Measurements from ENCODE around the gene PRCC. TPM values are rescaled to one million over a fixed set of nuclear protein-coding genes. Genes with fewer than 3 reads are reported as not detected.

The PRCC gene, protein sequence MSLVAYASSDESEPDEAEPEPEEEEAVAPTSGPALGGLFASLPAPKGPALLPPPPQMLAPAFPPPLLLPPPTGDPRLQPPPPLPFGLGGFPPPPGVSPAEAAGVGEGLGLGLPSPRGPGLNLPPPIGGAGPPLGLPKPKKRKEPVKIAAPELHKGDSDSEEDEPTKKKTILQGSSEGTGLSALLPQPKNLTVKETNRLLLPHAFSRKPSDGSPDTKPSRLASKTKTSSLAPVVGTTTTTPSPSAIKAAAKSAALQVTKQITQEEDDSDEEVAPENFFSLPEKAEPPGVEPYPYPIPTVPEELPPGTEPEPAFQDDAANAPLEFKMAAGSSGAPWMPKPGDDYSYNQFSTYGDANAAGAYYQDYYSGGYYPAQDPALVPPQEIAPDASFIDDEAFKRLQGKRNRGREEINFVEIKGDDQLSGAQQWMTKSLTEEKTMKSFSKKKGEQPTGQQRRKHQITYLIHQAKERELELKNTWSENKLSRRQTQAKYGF
- 71.5 and 86.6 TPM in 2 replicates for total RNA-seq (2014; rRNA removed; shearing (Covaris generic))

DNA sequence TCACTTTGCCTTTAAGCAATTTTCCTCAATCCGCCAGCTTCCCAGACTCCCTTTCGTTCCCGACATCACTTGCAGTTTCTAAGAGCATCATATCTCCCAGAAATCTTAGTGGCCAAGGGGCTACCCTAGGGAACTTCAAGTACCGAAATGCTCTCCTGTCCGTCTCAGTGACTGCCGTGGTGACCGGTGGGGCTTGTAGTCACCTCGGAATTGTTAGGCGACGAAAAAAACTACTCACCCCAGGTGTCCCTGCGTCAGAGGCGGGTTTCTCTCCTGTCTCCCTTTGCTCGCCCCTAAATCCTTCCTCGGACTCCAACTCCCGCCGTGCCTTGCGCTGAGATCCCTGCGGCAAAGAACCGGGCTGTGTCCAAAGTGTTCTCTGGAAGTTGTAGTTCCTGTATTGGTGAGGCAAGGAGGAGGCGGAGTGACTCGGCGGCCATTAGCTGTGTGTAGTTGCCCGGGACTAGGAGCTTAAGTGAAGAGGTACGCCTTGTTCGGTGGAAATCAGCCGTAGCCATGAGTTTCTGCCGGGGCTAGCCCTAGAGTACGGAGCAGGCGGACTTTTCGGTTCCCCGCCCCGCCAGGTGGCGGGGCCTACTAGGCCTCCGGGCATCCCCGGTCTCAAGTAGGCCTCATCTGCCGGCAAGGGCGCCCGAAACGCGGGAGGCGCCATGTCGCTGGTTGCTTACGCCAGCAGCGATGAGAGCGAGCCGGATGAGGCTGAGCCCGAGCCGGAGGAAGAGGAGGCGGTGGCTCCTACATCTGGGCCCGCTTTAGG, at the start of gene PRCC:
Gene PRCC, plus strand, starts transcription at position 435 of the 778 bp plus-strand sequence. Its CDS starts 237 bp downstream, at position 672.

GRCh38 chr1:156727926-156728598, 39.3 kb upstream of the PRCC start, which contains the start of gene METTL25B:
Gene METTL25B (plus strand): TSS chr1:156728469. CDS start chr1:156729105, 636 bp downstream.

DNA sequence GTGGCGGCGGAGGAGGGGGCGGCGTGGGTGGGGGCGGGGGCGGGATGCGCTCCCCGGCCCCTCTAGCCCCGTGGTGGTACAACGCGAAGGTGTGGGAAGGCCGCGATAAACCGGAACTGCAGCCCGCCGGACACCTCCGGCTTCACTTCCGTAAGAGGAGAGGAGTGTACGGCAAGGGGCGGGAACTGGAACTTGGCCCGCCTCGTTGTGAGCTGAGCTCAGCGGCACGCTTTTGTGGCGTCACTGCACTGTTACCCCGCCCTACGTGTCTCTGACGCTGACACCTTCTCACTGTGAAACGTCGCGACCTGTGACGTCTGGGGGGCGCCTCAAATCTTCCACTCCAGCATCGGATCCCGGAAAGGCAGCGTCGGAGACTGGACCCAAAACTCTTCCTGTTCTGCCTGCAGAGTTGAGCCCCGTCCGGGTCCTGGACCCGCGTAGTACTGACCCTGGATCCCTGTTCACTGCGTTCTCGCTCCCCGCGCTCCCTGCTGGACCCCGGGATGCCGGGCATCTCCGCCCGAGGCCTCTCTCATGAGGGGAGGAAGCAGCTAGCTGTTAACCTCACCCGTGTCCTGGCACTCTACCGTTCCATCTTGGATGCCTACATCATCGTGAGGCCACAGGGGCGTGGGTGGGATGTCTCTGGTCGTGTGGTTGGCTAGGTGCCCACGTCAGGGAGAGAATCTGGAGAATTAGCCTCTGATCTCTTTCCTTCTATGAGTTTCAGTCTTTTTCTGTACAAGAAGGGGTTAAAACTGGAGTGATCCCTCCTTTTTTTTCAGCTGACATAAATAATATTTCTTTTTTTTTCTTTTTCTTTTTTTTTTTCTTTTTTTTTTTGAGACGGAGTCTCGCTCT, 38.5 kb upstream of the PRCC start, which contains the start of gene ISG20L2:
Gene ISG20L2, minus strand, starts transcription at position 168 of the 864 bp plus-strand sequence. CDS start 1,114 bp downstream, outside the sequence.

DNA sequence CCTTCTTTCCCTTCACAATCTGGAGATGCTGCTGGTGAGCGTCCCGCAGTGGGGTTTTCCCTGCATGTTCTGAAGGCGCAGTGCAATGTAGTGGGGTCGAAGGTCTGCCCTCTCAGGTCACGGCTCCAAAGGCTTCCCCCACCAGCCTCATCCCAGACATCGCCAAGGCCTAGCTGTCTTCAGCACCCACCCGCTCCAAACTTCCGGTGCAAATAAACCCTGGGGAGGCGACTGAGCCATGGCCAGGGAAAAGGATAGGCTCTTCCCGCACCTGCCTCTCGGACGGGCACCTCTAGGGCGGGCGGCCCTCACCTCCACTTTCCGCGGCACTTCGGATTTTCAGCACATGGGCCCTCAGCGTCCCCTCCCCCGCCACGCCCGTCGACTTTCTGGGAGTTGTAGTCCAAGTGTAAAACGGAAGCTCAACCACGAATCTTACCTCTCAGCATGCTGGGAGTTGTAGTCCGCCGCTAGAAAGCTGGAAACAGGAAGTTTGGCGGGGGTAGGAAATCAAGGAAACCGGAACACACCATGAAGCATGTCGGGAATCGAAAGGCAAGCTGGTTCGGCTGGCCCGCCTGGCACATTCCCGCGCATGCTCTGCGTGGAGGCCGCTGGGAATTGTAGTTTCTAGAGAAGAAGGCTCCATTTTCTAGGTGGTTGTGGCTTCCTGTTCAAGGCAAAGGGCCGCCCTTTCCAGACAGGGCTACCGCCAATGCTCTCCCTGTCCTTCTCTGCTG, 26.4 kb upstream of the PRCC start, which contains the start of gene MRPL24:
Gene MRPL24, minus strand, starts transcription at position 348 of the 740 bp plus-strand sequence. CDS start 2,384 bp downstream, outside the sequence.

GRCh38 chr1:156751451-156751756, 15.9 kb upstream of the PRCC start, which contains the start of gene HDGF:
Gene HDGF (minus strand): TSS chr1:156751675. CDS start chr1:156751429, 246 bp downstream.

DNA sequence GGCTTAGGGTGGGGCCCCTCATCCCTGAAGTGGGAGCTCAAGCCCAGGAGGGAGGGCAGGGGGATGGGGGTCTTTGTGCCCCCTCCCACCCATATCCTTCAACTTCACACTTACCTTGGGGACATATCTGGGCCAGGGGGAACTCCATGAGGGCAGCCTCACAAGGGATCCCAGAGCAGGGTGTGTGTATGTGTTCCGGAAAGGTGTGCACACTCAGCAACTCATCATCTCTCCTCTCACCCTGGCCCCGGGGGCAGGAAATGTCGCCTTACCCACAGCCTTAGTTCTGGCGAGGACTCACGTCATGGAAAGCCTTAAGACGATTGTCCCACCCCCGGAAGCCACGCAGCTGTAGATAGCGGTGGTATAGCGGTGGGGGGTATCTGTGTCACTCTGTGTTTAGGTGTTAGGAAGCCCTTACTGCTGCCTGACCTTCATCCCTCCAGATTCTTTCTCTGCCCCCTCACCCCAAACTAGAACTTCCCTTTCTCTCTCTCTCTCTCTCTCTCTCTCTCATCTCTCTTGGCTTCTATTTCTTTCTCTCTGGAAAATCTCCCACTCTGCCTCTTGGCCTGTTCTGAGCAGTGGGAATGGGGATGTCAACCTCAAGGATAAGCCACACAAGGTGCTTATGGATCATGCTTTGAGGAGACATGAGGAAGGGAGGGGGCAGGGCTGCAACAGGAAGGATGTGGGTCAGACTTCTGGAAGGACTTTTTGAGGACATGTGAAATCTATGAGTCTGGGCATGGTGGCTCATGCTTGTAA, 49.4 kb downstream of the PRCC start, which contains the start of gene SH2D2A:
Gene SH2D2A, minus strand, starts transcription at position 288 of the 768 bp plus-strand sequence. Its CDS starts 140 bp downstream, at position 148.

Other genes with a start within 250 kb of the PRCC start
- 99.3 and 101 TPM in 2 replicates for gene IQGAP3, start 195.0 kb upstream of the PRCC start, total RNA-seq (2014; rRNA removed; shearing (Covaris generic))
- not detected in 2 replicates for gene TTC24, start 187.8 kb upstream of the PRCC start, total RNA-seq (2014; rRNA removed; shearing (Covaris generic))
- gene NAXE, start 175.8 kb upstream of the PRCC start, total RNA-seq (2014; rRNA removed; shearing (Covaris generic)): 215 and 218 TPM in 2 replicates
- gene GPATCH4, start 166.1 kb upstream of the PRCC start, total RNA-seq (2014; rRNA removed; shearing (Covaris generic)): 101 and 103 TPM in 2 replicates
- gene HAPLN2, start 148.1 kb upstream of the PRCC start, total RNA-seq (2014; rRNA removed; shearing (Covaris generic)): not detected in 2 replicates
- not detected in 2 replicates for gene BCAN, start 125.4 kb upstream of the PRCC start, total RNA-seq (2014; rRNA removed; shearing (Covaris generic))
- gene NES, start 90.1 kb upstream of the PRCC start, total RNA-seq (2014; rRNA removed; shearing (Covaris generic)): 47.5 and 50.1 TPM in 2 replicates
- gene CRABP2, start 62.0 kb upstream of the PRCC start, total RNA-seq (2014; rRNA removed; shearing (Covaris generic)): 1.8 and 2.6 TPM in 2 replicates
- 28.6 and 47.5 TPM in 2 replicates for gene METTL25B, start 39.1 kb upstream of the PRCC start, total RNA-seq (2014; rRNA removed; shearing (Covaris generic))
- 44.0 and 46.3 TPM in 2 replicates for gene ISG20L2, start 38.8 kb upstream of the PRCC start, total RNA-seq (2014; rRNA removed; shearing (Covaris generic))
- gene MRPL24, start 26.4 kb upstream of the PRCC start, total RNA-seq (2014; rRNA removed; shearing (Covaris generic)): 263 and 271 TPM in 2 replicates
- 661 and 664 TPM in 2 replicates for gene HDGF, start 15.9 kb upstream of the PRCC start, total RNA-seq (2014; rRNA removed; shearing (Covaris generic))
- gene SH2D2A, start 49.3 kb downstream of the PRCC start, total RNA-seq (2014; rRNA removed; shearing (Covaris generic)): 1.0 and 1.8 TPM in 2 replicates
- gene INSRR, start 91.6 kb downstream of the PRCC start, total RNA-seq (2014; rRNA removed; shearing (Covaris generic)): 0.05 TPM in 1 of 2 replicates, not detected in the other
- gene NTRK1, start 93.3 kb downstream of the PRCC start, total RNA-seq (2014; rRNA removed; shearing (Covaris generic)): 0.91 and 1.1 TPM in 2 replicates
- 0.49 and 1.7 TPM in 2 replicates for gene PEAR1, start 126.2 kb downstream of the PRCC start, total RNA-seq (2014; rRNA removed; shearing (Covaris generic))
- not detected in 2 replicates for gene LRRC71, start 153.1 kb downstream of the PRCC start, total RNA-seq (2014; rRNA removed; shearing (Covaris generic))